ENCODE data around the gene ACTRT2. TPM values are rescaled to one million over a fixed set of nuclear protein-coding genes. Genes with fewer than 3 reads are reported as not detected.

The ACTRT2 gene
- total RNA-seq, 1 donor from 2014 or later, result not detected

DNA sequence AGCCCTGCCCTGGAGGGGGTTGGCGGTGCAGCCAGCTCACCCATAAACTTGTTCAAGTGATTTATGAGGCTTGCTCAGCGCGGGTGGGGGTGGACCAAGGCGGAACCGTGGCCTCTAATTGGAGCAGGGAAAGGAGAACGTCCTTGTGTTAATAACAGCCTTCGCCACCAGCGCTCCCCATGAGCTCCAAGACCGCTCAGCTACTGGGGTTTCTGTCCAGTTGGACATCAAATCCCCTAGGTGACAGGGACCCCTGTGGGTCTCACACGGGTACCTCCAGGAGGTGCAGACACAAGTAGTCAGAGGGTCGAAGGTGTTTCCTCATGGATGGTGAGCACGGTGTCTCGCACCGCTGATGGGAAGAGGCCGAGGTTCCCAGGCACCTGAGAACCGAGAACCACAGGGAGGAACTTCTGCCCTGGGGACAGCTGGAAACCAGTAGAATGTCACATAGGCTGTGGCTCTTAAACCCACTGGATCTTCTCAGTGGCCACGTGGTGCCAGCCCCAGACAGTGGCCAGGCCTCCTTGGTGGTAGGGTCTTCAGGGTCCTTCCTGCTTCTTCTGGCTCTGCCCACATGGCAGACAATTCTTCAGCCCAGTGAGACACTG is 3.7 kb upstream of the ACTRT2 start:
- no peak for DNase-seq (ENCODE audit: low read depth in 2 of 2)

DNA sequence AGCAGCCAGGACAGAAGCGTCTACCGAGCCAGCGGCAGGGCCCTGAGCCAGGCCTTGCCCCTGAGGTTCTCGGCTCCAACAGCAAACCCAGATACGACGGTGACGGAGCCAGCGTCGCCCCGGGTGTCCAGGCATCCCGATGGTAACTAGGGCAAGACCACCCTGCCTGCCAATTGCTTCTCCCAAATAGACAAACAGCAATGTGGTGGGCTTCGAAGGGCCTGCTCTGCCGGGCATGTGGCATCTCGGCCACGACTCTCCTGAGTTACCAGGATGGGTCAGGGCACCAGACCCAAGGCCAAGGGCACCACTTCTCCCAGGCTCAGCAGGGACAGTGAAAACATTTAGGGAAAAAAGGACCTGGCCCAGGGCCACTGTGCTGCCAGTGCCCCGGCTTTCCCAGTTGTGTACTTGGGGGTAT is 3.2 kb upstream of the ACTRT2 start:
- DNase-seq (ENCODE audit: low read depth in 2 of 2), result no peak

GRCh38 chr1:3018576-3018975 is 2.7 kb upstream of the ACTRT2 start:
- no peak for DNase-seq (ENCODE audit: low read depth in 2 of 2)

DNA sequence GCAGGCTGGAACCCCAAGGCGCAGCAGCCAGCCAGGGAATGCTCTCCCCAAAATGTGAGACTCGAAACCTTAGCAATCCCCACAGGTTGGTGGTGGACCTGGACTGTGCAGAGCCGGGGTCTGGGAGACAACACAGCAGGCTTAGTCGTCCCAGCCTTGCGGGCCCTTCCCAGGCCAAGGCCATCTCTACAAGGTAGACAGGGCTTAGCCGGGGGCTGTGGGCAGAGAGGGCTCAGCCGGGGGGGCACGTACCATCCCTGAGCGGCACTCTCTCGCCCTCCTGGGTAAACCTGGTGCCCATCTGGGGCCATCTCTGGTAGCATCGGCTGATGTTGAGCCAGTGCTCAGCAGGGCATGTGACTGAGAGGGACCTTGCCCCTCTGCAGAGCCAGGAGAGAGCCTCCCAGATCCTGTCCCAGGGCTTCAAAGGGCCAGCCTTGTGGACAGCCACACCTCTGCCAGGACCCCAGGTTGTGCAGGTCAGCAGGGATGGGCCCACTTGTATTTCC is 2.2 kb upstream of the ACTRT2 start:
- no peak for DNase-seq (ENCODE audit: low read depth in 2 of 2)

DNA sequence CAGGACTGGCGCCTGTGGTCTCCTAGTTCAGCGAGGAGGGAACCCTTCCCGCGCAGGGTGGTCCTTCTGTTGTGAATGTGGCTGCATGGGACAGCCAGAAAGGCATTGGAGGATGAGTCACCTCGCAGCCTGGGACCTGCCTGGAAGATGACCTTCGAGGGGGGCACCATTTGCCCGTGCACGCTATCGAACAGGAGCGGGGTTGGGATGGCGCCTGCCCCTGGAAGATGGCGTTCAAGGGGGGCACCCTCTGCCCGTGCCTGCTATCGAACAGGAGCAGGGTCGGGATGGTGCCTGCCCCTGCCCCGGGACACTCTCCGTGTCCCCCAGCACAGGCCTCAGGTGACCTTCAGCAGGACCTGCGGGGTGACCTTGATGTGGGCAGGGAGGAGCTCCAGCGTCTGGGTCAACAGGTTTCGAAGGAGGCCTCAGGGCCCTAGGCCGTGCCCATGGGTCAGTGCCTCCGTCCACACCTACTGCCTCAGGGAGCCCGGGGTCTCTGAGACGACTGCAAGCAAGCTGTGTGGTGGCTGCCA is 1.7 kb upstream of the ACTRT2 start:
- DNase-seq (ENCODE audit: low read depth in 2 of 2), result no peak

GRCh38 chr1:3020263-3020909 is 881 bp upstream of the ACTRT2 start:
- DNase-seq (ENCODE audit: low read depth in 2 of 2), result no peak

DNA sequence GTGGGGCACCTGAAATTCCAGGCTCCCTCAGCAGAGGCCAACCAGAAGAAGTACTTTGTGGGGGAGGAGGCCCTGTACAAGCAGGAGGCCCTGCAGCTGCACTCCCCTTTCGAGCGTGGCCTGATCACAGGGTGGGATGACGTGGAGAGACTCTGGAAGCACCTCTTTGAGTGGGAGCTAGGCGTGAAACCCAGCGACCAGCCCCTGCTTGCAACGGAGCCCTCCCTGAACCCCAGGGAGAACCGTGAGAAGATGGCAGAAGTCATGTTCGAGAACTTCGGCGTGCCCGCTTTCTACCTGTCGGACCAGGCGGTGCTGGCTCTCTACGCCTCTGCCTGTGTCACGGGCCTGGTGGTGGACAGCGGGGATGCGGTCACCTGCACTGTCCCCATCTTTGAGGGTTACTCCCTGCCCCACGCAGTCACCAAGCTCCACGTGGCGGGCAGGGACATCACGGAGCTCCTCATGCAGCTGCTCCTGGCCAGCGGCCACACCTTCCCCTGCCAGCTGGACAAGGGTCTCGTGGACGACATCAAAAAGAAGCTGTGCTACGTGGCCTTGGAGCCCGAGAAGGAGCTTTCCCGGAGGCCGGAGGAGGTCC is 634 bp downstream of the ACTRT2 start:
- DNase-seq (ENCODE audit: low read depth in 2 of 2), result no peak

GRCh38 chr1:3022511-3022973 is 1.3 kb downstream of the ACTRT2 start:
- no peak for DNase-seq (ENCODE audit: low read depth in 2 of 2)

- DNase-seq (ENCODE audit: low read depth in 2 of 2), result no peak
Measured at GRCh38 chr1:3022976-3023375, 1.7 kb downstream of the ACTRT2 start.

- DNase-seq (ENCODE audit: low read depth in 2 of 2), result no peak
Measured at GRCh38 chr1:3024019-3024418, 2.8 kb downstream of the ACTRT2 start.

DNA sequence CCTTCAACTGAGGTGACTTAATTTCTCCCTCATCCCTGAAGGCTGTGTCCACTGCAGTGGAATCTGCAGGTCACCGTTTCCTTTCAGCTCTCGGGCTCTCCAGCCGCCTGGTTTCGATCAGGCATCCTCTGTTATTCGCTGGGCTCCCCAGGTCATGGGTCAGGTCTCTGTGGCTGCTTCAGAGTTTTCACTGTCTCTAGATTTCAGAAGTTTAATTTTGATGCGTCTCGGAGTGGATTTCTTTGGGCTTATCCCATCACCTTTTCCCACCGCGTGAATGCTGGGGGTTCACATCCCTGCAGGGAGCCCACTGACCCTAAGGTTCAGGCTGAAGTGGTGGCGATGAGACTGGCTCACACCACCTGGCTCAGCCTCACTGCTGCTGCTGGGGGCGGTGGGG is 3.3 kb downstream of the ACTRT2 start:
- no peak for DNase-seq (ENCODE audit: low read depth in 2 of 2)

- DNase-seq (ENCODE audit: low read depth in 2 of 2), result no peak
Measured at GRCh38 chr1:3026124-3026523, 4.9 kb downstream of the ACTRT2 start.

- DNase-seq (ENCODE audit: low read depth in 2 of 2), result no peak
Measured at GRCh38 chr1:3026581-3027391, 5.5 kb downstream of the ACTRT2 start.

DNA sequence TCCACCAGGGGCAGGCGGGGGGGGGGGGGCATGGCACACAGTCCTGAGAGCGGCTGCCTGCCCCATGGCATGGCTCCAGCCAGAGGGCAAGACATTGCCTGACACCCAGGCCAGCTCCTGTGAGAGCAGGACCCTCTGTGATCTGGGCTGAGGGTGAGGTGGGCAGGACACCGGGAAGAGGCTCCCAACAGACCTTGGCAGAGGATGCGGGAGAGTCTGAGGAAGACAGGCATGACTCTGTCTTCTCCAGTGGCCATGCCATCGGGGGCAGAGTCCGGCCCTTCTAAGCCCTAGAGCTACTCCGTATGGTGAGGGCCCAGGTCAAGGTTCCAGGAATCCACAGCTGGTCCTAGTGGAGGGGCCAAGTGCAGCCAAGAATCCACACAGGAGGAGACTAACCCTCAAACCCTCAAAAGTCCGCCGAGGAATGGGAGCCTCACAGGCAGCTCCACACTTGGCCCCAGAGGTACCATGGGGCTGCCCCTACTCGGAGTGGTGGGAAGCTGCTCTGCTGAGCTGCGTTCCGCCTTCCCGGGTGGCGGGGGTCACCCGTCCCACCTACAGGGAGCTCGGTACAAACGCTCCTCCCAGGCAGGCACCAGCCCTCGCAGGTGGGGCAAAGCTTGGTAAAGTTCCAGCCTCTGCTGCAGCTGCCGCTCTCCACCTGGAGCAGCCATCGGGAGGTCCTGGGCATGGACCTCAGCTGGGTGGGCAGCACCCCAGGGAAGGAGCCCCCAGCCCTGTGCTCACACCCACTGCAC is 6.5 kb downstream of the ACTRT2 start:
- DNase-seq (ENCODE audit: low read depth in 2 of 2), result no peak

- DNase-seq (ENCODE audit: low read depth in 2 of 2), result no peak
Measured at GRCh38 chr1:3028531-3029282, 7.4 kb downstream of the ACTRT2 start.

DNA sequence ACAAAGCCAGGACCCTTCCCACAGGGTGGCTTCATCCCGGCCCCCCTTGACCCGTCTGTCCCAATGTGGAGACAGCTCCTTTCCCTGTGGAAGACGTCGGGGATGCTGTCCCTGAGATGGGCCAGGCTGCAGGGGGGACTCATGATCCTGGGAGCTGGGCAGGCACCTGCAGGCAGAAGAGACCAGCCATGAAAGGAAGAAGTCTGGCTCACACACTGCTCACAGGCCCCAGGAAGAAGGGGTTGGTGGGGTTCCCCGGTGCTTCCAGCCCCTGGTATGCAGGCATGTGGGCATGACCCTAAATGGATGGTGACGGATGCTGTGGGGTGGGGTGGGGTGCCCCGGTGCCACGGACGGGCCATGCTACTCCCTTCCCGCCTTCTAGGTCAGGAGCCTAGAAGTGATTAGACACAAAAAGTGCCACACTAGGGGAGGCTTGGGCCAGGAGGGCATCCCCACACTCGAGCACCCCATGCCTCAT is 8.3 kb downstream of the ACTRT2 start:
- no peak for DNase-seq (ENCODE audit: low read depth in 2 of 2)

DNA sequence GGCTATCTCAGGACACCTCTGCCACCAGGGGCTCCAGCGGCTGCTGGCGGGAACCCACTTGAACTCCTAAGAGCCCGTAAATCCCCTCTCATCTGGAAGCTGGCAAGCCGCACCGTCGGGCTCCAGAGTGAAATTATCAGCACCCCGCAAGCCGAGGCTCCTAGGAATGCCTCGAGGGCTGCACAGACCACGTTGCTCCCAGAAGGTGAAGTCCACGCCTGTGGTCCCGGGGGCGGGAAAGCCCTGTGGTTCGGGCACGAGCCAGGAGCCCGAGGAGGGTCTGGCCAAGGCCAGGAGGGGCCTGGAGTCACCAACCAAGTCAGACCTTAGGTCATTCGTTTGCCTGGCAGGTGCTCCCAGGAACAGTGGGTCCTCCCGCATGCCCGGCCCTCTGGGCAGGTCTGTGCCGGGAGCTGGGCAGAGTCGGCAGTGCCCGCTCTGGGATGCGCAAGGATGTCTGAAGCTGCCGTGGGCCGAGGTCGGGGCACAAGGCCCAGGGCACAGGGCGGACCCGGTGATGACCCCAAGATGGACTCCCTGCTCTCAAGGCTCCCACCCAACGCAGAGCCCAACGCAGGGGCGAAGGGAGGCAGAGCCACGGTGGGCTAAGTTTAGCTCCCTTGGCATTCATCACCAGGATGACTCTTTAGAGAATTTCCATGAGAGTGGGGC is 8.9 kb downstream of the ACTRT2 start:
- no peak for DNase-seq (ENCODE audit: low read depth in 2 of 2)

GRCh38 chr1:3030663-3031381 is 9.6 kb downstream of the ACTRT2 start:
- no peak for DNase-seq (ENCODE audit: low read depth in 2 of 2)

Measured in dermis microvascular lymphatic vessel endothelial cell (primary cell).